Measurements from ENCODE around the gene DBNL. TPM values are rescaled to one million over a fixed set of nuclear protein-coding genes. Genes with fewer than 3 reads are reported as not detected.
"Not testable (repeated sequence)": the region's sequence is repeated elsewhere in the genome, so short reads cannot be mapped to it uniquely, and the experiment has no call there.

Gene DBNL
- polyA plus RNA-seq, 1 donor from 2014 or later = 124 TPM

GRCh38 chr7:44030029-44030428 lies 14.5 kb upstream of the DBNL start:
- H3K4me3 ChIP-seq (ENCODE audit: low read length); H2AFZ ChIP-seq (ENCODE audit: low read depth, low read length); H4K20me1 ChIP-seq (ENCODE audit: insufficient read depth); H3K27ac ChIP-seq (ENCODE audit: low read length); H3F3A ChIP-seq (ENCODE audit: insufficient read depth, low read length, poor library complexity, severe bottlenecking); H3K9me3 ChIP-seq (ENCODE audit: low read length); H3K9ac ChIP-seq (ENCODE audit: low read length); H3K79me2 ChIP-seq (replicated peaks; ENCODE audit: insufficient read depth, low read length); H3K9me2 ChIP-seq (ENCODE audit: insufficient read depth, low read length); H3K4me2 ChIP-seq (ENCODE audit: low read length); H3K27me3 ChIP-seq (ENCODE audit: insufficient read depth, low read depth, low read length); H3K36me3 ChIP-seq (ENCODE audit: insufficient read depth, low read length): not testable (repeated sequence)

GRCh38 chr7:44031319-44031718 lies 13.2 kb upstream of the DBNL start:
- not testable (repeated sequence) for H3K4me2 ChIP-seq (ENCODE audit: low read length); H3K27me3 ChIP-seq (ENCODE audit: insufficient read depth, low read depth, low read length); H2AFZ ChIP-seq (ENCODE audit: low read depth, low read length); H3K9me2 ChIP-seq (ENCODE audit: insufficient read depth, low read length); H3K79me2 ChIP-seq (replicated peaks; ENCODE audit: insufficient read depth, low read length); H3K9ac ChIP-seq (ENCODE audit: low read length); H3K9me3 ChIP-seq (ENCODE audit: low read length); H3K4me3 ChIP-seq (ENCODE audit: low read length); H3F3A ChIP-seq (ENCODE audit: insufficient read depth, low read length, poor library complexity, severe bottlenecking); H4K20me1 ChIP-seq (ENCODE audit: insufficient read depth); H3K36me3 ChIP-seq (ENCODE audit: insufficient read depth, low read length); H3K27ac ChIP-seq (ENCODE audit: low read length)

DNA sequence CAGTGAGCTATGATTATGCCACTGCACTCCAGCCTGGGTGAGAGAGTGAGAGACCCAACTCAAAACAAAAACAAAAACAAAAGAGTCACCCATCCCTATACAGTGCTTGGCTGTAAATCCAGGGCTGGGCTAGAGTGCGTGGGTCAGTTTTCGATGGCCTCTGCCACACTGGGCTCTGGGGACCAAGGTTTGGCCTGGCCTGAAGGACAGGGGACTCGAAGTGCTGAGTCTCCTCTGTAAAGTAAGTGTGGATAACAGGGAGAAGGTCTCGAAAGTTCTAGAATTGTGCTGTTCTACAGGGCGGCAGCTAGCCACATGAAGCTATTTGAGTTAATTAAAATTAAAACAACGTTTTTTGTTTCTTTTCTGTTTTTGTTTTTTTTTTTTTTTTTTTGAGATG lies 12.5 kb upstream of the DBNL start:
- H3F3A ChIP-seq (ENCODE audit: insufficient read depth, low read length, poor library complexity, severe bottlenecking); H3K4me2 ChIP-seq (ENCODE audit: low read length); H3K27me3 ChIP-seq (ENCODE audit: insufficient read depth, low read depth, low read length); H3K9ac ChIP-seq (ENCODE audit: low read length); H4K20me1 ChIP-seq (ENCODE audit: insufficient read depth); H3K9me3 ChIP-seq (ENCODE audit: low read length); H2AFZ ChIP-seq (ENCODE audit: low read depth, low read length); H3K79me2 ChIP-seq (replicated peaks; ENCODE audit: insufficient read depth, low read length); H3K4me3 ChIP-seq (ENCODE audit: low read length); H3K9me2 ChIP-seq (ENCODE audit: insufficient read depth, low read length); H3K27ac ChIP-seq (ENCODE audit: low read length); H3K36me3 ChIP-seq (ENCODE audit: insufficient read depth, low read length): not testable (repeated sequence)

DNA sequence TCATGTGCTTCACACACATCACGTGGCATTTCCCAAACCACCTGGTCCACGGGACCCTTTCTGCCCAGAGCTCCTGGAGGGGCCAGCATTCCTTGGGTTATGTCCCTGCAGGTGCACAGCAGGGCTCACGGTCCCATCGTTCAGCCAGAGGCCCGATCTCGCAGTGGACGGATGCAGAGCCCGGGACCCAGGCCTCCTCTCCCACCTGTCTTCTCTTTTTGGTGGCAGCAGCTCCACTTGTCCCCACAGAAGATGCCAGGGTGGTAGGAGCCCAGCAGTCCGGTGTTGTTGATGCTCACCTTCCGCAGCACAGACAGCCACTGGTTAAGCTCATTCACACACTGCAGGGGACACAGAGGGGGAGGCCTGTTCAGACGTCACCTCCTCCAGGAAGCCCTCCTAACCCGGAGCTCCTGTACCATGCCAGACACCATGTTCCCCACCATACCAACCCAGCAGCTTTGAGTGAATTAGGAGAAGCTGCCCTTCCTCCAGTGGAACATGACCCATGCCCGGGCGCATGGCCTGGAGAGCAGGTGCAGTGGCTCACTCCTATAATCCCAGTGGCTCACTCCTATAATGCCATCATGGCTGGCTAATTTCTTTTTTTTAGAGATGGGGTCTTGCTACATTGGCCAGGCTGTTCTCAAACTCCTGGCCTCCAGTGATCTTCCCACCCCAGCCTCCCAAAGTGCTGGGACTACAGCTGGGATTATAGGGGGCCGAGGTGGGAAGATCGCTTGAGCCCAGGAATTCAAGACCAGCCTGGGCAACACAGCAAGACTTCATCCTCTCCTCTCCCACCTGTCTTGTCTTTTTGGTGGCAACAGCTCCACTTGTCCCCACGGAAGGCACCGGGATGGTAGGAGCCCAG lies 10.3 kb upstream of the DBNL start:
- not testable (repeated sequence) for H3F3A ChIP-seq (ENCODE audit: insufficient read depth, low read length, poor library complexity, severe bottlenecking); H3K9me2 ChIP-seq (ENCODE audit: insufficient read depth, low read length); H3K79me2 ChIP-seq (replicated peaks; ENCODE audit: insufficient read depth, low read length); H4K20me1 ChIP-seq (ENCODE audit: insufficient read depth); H3K36me3 ChIP-seq (ENCODE audit: insufficient read depth, low read length); H3K4me2 ChIP-seq (ENCODE audit: low read length); H3K9ac ChIP-seq (ENCODE audit: low read length); H3K4me3 ChIP-seq (ENCODE audit: low read length); H2AFZ ChIP-seq (ENCODE audit: low read depth, low read length); H3K27me3 ChIP-seq (ENCODE audit: insufficient read depth, low read depth, low read length); H3K27ac ChIP-seq (ENCODE audit: low read length); H3K9me3 ChIP-seq (ENCODE audit: low read length)

- H4K20me1 ChIP-seq (ENCODE audit: insufficient read depth); H3K27ac ChIP-seq (ENCODE audit: low read length); H3K9ac ChIP-seq (ENCODE audit: low read length); H3K4me2 ChIP-seq (ENCODE audit: low read length); H3F3A ChIP-seq (ENCODE audit: insufficient read depth, low read length, poor library complexity, severe bottlenecking); H3K79me2 ChIP-seq (replicated peaks; ENCODE audit: insufficient read depth, low read length); H2AFZ ChIP-seq (ENCODE audit: low read depth, low read length); H3K9me2 ChIP-seq (ENCODE audit: insufficient read depth, low read length); H3K9me3 ChIP-seq (ENCODE audit: low read length); H3K27me3 ChIP-seq (ENCODE audit: insufficient read depth, low read depth, low read length); H3K36me3 ChIP-seq (ENCODE audit: insufficient read depth, low read length); H3K4me3 ChIP-seq (ENCODE audit: low read length): not testable (repeated sequence)
Observed at GRCh38 chr7:44036364-44036763, 8.1 kb upstream of the DBNL start.

DNA sequence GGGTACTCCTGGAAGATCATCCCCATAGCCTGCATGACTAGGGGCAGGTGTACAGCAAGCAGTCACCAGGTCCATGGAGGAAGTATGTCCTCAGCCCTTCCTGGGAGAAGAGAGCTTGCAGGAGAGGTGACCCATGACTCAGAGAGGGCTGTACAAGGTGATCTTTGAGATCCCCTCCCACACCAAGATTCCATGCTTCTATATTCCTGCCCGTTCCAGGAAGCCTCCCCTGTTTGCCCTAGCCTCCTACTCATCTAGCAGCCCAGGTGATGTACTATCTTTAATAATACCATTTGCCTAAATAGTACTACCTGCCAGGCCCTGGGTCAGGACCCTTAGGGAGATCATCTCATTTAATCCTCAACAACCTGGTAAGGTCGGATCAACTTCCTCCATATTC lies 6.6 kb upstream of the DBNL start:
- not testable (repeated sequence) for H3K27me3 ChIP-seq (ENCODE audit: insufficient read depth, low read depth, low read length); H2AFZ ChIP-seq (ENCODE audit: low read depth, low read length); H3K9me3 ChIP-seq (ENCODE audit: low read length); H3K27ac ChIP-seq (ENCODE audit: low read length); H4K20me1 ChIP-seq (ENCODE audit: insufficient read depth); H3K9me2 ChIP-seq (ENCODE audit: insufficient read depth, low read length); H3K4me2 ChIP-seq (ENCODE audit: low read length); H3F3A ChIP-seq (ENCODE audit: insufficient read depth, low read length, poor library complexity, severe bottlenecking); H3K4me3 ChIP-seq (ENCODE audit: low read length); H3K79me2 ChIP-seq (replicated peaks; ENCODE audit: insufficient read depth, low read length); H3K36me3 ChIP-seq (ENCODE audit: insufficient read depth, low read length); H3K9ac ChIP-seq (ENCODE audit: low read length)

DNA sequence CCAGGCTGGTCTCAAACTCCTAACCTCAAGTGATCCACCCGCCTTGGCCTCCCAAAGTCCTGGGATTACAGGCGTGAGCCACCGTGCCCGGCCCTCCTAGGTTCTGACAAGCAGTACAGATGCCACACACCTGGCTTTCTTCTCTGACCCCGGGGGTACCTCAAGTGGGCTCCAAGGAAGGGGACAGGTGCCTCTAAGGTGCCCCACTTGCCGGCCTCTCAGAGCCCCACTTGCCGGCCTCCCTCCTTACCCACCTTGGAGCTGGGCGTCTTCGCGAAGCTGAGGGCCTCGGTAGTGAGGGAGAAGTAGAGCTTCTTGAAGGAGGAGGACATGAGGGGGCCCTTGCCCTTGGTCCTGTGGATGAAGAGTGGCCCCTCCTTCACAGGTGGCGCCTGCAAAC lies 5.9 kb upstream of the DBNL start:
- not testable (repeated sequence) for H3K36me3 ChIP-seq (ENCODE audit: insufficient read depth, low read length); H3K27ac ChIP-seq (ENCODE audit: low read length); H3K9me2 ChIP-seq (ENCODE audit: insufficient read depth, low read length); H3K4me3 ChIP-seq (ENCODE audit: low read length); H2AFZ ChIP-seq (ENCODE audit: low read depth, low read length); H3F3A ChIP-seq (ENCODE audit: insufficient read depth, low read length, poor library complexity, severe bottlenecking); H4K20me1 ChIP-seq (ENCODE audit: insufficient read depth); H3K27me3 ChIP-seq (ENCODE audit: insufficient read depth, low read depth, low read length); H3K79me2 ChIP-seq (replicated peaks; ENCODE audit: insufficient read depth, low read length); H3K9me3 ChIP-seq (ENCODE audit: low read length); H3K9ac ChIP-seq (ENCODE audit: low read length); H3K4me2 ChIP-seq (ENCODE audit: low read length)

- not testable (repeated sequence) for H2AFZ ChIP-seq (ENCODE audit: low read depth, low read length); H3K4me3 ChIP-seq (ENCODE audit: low read length); H3K9me3 ChIP-seq (ENCODE audit: low read length); H3K9ac ChIP-seq (ENCODE audit: low read length); H3K4me2 ChIP-seq (ENCODE audit: low read length); H3K36me3 ChIP-seq (ENCODE audit: insufficient read depth, low read length); H3K79me2 ChIP-seq (replicated peaks; ENCODE audit: insufficient read depth, low read length); H3K27me3 ChIP-seq (ENCODE audit: insufficient read depth, low read depth, low read length); H3F3A ChIP-seq (ENCODE audit: insufficient read depth, low read length, poor library complexity, severe bottlenecking); H3K9me2 ChIP-seq (ENCODE audit: insufficient read depth, low read length); H3K27ac ChIP-seq (ENCODE audit: low read length); H4K20me1 ChIP-seq (ENCODE audit: insufficient read depth)
Observed at GRCh38 chr7:44038961-44039558, 5.4 kb upstream of the DBNL start.

Measured in neural cell (in vitro differentiated cells).